HG03103 (cell line): Measurements from ENCODE around the gene TOLLIP.

Experiments used
- ATAC-seq: cut with Tn5 transposase; IDR thresholded peaks from one replicate; pipeline ENCODE4 v1.9.1; 2021; ENCODE audit warnings: low read depth; ENCODE audit not compliant: unreplicated experiment

The TOLLIP gene

GRCh38 chr11:1317993-1318392, 8.6 kb upstream of the TOLLIP start:
- ATAC-seq: no peak

- no peak for ATAC-seq
Measured at GRCh38 chr11:1317432-1317831, 8.0 kb upstream of the TOLLIP start.

DNA sequence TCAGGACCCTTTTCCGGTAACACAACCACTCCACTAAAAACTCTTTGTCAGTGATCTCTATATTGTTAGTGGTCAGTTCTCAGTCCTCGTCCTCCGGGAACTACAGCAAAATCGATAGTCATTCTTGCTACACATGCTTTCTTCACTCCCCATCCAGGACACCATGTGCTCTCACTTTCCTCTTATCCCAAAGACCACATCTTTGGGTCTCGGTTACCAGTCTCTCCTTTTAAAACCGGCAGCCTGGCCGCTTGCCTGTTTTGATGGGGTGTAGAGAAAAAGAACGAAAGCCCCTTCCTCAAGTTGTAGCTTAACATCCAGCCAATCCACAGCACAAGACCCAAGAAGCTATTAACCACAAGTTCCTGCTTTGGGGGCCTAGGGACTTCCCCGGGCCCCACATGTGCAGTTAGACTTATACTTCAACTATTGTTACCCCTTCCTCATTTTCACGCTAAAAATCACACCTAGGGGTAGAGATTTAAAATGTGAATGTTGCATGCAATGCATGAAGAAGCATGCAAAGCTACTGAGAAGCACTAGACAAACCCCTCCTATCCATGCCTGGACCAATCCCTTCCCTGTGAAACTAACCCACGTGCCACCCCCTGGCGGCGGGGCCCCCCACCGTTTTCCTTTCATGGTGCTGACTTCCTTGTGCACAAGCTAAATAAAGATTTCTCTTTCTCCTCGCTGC, 1.5 kb upstream of the TOLLIP start:
- no peak for ATAC-seq

GRCh38 chr11:1310318-1310687, 871 bp upstream of the TOLLIP start:
- no peak for ATAC-seq

GRCh38 chr11:1308743-1309497, 512 bp downstream of the TOLLIP start:
- ATAC-seq: peak; percentile 39

DNA sequence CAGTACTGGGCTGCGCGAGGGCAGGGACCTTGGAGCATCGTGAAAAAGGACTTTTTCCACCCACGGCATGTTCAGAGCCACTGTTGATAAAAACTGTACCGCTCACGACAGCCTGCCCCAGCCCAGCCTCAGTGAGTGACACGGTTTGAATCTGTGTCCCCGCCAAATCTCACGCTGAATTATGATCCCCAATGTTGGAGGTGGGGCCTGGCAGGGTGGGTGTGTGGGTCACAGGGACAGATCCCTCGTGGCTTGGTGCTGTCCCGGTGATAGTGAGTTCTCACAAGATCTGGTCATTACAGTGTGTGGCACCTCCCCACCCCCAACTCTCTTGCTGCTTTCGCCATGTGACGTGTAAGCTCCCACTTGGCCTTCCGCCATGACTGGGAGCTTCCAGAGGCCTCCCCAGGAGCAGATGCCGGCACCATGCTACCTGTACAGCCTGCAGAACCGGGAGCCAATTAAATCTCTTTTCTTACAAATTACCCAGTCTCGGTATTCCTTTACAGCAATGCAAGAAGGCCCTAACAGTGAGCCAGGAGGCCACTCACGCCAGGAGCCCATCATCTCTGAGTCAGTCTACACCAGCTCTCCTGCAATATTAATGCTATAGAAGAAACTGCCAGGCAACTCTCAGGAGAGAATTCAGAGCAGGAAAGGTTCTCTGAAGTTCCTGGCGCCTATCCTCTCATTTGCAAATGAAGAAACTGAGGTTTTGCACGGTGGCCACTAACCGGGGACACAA, 1.3 kb downstream of the TOLLIP start:
- ATAC-seq: no peak

DNA sequence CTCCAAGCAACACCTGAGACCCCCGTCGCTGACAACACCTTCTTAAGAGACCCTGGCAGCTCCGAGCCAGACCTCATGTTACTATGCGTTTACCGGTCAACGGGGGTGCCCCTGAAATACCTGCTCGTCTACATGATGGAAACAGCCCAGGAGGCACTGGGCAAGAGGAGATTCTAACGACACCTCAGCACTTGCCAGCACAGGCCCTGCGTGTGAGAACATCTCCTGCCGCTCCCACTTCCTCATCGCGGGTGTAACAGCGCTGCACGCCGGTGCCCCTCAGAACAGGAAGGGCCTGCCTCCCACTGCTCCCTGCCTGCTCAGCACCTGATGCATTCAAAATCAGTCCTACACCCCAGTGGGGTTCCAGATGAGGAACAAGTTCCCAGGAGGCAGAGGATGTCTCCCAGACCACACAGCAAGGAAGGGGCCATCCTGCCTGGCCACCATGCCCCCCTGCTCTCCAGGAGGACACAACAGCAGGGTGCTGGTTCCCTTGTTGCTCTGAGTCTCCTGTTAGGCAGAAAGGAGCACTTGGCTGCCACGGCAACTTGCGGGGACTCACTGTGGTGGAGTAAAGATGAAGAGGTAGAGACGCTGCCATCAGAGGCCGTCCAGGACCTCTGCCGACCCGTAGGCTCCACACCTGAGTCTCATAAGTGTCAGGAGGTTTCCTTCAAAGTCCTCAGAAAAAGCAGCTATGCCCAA, 2.1 kb downstream of the TOLLIP start:
- no peak for ATAC-seq

- no peak for ATAC-seq
Measured at GRCh38 chr11:1306186-1307162, 3.0 kb downstream of the TOLLIP start.

DNA sequence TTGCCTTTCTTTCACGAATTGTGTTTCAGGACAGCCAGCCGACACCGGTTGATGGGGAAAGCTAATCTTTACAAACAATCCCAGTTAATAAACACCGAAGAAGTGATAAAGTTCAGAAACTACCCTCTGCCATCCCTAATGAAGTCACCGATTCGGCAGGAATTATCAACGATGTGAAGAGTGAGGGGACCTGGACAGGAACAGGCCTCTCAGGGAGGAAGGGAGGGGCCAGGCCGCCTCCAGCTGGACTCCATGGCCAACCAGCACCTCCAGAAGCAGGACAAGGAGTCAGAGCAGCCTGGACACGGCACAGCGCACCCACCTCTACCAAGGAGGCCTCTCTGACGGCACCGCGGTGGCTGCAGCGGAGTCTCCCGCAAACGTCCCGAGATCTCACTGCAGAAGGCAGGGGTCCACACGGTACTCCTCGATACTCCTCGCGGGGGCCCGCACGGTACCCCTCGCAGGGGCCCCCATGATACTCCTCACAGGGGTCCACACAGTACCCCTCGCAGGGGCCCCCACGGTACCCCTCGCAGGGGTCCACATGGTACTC, 3.9 kb downstream of the TOLLIP start:
- no peak for ATAC-seq

DNA sequence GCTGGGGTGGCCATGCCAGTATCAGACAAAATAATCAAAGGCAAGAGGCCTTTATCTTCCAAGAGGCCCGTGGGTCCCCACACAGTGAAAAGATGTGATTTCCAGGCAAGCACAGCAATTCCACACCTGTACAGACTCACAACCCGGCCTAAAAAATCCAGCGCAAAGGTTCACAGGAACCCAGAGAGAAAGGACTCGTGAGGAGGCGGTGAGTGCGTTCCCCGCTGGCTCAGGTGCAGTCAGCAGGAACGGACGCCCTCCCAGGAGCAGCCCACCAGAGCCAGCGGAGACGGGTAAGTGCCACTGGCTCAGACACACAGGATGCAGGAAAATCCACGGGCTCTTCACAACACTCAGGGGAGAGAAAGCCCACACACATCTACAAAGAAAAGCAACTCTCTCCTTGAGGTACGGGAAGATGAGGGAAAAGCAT, 4.4 kb downstream of the TOLLIP start:
- no peak for ATAC-seq

DNA sequence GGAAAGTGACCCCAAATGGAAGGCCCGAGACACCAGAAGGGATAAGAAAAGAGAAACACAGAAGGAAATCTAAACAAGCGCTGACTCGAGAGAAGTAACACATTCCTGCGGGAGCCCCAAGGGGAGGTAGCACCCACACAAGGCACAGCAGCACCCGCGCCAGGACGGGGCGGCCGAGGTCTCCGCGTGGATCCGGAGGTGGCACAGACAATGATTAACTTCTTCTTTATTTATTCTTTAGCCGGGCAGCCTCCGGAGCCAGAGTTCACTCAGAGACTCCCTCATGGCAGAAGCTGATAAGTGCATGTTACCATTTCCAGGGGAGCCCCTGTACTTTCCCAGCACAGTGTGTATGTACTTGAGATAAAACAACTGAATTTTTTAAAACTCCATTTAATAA, 5.1 kb downstream of the TOLLIP start:
- no peak for ATAC-seq

- no peak for ATAC-seq
Measured at GRCh38 chr11:1303973-1304372, 5.5 kb downstream of the TOLLIP start.

DNA sequence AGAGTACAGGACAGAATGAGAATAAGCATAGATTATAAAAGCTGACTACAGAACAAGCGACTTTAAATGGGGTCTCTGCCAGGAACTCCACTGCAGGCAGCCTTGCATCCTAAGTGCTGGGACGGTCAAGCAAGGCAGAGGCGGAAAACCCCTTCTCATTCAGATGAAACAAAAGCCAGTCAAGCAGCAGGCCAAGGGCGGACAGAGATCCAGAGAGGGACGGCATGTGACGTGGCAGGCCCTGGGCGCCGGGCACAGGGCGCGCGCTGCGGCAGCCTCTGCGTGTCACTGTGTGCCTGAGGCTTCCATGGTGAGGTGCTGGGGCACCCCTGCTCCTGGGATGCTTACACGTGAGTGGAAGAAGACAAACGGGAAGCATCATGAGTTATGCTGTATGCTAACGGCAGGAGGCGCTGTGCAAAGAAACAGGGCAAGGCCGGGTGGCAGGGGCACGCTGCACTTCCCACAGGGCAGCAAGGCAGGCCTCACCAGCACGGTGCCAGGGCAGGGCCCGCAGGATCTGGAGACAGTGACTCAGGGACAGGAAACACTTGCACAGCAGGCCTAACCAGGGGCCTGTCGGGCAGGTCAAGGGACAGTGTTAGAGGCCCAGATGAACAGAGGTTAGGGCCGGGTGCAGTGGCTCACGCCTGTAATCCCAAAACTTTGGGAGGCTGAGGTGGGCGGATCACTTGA, 6.2 kb downstream of the TOLLIP start:
- no peak for ATAC-seq

- ATAC-seq: no peak
Measured at GRCh38 chr11:1302461-1303125, 6.8 kb downstream of the TOLLIP start.

GRCh38 chr11:1302041-1302460, 7.4 kb downstream of the TOLLIP start:
- no peak for ATAC-seq

- no peak for ATAC-seq
Measured at GRCh38 chr11:1301220-1302000, 8.0 kb downstream of the TOLLIP start.

DNA sequence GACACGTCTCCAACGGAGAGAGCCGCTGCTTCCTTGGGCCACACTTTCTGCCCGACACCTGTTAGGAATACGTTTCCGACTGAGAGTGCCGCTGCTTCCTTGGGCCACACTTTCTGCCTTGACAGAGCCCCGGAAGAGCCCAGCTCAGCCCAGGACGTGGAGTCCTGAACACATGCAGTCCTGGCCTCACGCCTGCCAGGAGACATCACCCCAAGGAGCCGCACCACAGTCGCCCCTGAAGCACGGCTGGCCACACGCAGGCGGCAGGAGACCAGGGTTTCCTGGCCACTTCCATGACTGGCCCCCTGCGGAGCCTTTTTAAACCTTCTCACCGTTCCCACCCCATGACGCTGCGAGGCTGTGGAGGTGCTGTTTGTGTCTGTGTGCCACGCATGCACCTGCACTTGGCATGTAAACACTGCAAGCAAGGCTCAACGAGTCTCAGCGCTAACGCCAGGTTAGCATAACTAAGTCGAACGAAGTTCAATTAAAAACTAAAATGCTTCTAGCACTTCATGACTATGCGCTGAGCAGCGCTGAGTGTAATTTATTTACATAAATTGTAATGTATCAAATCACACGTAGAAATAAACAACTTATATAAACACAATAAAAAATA, 8.8 kb downstream of the TOLLIP start:
- ATAC-seq: no peak
